Activated CD8-positive, alpha-beta memory T cell treated with anti-CD3 and anti-CD28 coated beads for 1 hour (primary cell): Measurements from ENCODE around the gene BMPR2.
"Not testable (repeated sequence)": the region's sequence is repeated elsewhere in the genome, so short reads cannot be mapped to it uniquely, and the experiment has no call there.

ENCODE experiments used
- DNase-seq, 2 donors: peaks; one replicate each; pipeline ENCODE4 v3.0.0-alpha.2; 2020; ENCODE audit warnings: low read depth in 1 of 2; ENCODE audit errors: extremely low read depth in 1 of 2

Gene BMPR2

DNA sequence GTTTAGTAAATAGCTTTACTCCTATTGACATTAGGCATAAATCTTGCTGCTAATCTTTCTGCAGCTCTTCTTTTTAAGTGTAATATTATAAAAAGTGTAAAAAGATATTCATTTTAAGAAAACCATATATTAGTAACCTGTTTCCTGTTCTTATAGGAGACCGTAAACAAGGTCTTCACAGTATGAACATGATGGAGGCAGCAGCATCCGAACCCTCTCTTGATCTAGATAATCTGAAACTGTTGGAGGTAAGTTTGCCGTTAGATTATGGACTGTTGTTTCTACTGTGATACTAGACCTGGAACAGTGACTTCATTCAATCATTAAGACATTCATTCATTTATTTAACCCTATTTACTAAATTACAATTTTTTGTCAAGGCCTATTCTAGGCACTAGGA, 138.6 kb downstream of the BMPR2 start:
- no peak for DNase-seq

DNA sequence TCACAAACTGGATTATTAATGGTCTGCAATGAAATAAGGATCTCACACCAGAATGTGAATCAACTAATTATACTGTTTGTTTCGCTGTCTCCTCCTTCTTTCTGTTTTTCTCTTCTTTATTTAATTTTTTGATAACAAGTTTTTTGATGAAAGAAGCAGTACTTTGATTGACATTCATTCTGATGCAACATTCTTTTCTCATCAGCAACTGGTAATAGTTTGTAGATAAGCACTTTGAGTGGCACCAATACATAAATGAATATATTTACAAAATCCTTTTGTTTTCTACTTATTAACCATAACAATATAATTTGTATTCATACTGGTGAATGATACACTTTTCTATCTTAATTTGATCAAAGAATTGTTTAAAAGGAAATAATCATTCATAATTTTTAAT, 143.3 kb downstream of the BMPR2 start:
- DNase-seq = no peak

DNA sequence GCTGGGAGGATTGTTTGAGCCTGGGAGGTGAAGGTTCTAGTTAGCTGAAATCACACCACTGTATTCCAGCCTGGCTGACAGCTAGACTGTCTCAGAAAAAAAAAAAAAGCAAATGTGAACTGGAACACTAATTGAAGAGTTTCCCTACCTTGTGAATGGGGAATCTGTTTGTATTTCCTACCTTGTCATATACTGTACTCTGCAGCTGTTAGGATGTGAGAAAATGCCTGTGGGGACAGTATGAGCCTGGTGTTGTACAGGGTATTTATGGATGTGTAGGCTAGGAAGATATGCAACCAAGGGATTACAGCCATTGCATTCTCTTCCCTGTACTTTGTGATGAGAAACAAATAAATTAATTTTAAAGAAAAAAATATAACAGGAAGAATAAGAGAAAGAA, 145.3 kb downstream of the BMPR2 start:
- no peak for DNase-seq

DNA sequence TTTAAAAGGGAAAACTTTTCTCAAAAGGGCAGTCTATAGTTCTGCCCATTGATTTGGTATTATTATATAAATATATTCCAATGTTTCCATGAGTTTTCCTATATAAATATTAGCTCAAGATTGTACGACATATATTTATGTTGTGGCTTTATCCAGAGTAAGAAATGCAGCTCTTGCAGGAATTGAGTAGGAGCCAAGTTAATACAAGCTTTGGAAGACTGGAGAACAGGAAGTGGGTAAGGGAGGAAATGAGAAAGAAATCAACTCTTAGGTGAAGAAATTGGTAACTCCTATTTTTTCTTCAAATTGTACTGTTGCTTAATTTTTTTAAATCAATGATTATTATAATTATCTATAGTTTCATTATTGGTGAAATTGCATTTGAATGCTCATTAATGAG, 153.3 kb downstream of the BMPR2 start:
- DNase-seq = no peak

DNA sequence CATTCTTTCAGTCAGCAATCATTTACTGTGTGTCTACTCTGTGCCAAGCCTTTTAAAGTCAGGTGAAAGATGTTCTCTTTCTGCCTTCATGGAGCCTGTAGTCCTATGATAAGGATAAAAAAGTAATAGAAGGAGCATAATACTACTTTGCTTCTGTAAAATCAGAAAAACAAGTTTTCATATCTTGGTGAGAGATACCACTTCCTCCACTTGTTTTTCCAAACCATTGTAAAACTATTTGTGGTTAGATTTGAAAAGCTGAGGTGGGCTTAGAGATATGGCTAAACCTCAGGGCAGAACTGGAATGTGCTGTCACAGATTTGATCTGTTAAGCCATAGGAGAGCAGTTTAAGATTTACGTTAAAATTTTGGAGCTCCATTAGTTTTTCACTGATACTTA, 153.9 kb downstream of the BMPR2 start:
- DNase-seq = no peak

DNA sequence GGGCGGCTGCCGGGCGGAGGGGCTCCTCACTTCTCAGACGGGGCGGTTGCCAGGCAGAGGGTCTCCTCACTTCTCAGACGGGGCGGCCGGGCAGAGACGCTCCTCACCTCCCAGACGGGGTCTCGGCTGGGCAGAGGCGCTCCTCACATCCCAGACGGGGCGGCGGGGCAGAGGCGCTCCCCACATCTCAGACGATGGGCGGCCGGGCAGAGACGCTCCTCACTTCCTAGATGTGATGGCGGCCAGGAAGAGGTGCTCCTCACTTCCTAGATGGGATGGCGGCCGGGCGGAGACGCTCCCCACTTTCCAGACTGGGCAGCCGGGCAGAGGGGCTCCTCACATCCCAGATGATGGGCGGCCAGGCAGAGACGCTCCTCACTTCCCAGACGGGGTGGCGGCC, 159.2 kb downstream of the BMPR2 start:
- not testable (repeated sequence) for DNase-seq

DNA sequence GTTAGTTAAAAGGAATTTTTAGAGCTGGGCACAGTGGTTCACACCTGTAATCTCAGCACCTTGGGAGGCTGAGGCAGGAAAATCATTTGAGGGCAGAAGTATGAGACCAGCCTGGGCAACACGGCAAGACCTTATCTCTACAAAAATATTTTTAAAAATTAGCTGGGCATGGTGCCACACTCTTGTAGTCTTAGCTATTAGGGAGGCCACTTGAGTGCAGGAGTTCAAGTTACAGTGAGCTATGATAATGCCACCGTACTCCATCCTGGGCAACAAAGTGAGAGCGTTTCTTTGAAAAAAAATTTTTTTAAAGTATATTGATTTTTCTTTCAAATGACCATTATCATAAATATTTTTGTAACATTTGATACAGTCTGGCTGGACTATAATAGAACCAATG, 165.0 kb downstream of the BMPR2 start:
- DNase-seq = no peak

DNA sequence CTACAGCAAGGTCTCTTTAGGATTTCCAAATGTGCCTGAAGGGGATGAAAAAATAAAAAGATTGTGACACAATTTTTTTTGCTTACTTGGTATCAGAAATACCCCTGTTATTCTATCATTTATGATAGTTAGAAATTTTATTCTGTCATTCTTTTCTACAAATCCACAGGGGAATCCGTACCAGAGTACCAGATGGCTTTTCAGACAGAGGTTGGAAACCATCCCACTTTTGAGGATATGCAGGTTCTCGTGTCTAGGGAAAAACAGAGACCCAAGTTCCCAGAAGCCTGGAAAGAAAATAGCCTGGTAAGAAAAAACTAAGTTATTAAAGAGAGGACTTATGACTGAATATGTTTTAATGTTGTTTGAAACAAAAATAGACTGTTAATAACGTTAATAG, 166.0 kb downstream of the BMPR2 start:
- DNase-seq = no peak

DNA sequence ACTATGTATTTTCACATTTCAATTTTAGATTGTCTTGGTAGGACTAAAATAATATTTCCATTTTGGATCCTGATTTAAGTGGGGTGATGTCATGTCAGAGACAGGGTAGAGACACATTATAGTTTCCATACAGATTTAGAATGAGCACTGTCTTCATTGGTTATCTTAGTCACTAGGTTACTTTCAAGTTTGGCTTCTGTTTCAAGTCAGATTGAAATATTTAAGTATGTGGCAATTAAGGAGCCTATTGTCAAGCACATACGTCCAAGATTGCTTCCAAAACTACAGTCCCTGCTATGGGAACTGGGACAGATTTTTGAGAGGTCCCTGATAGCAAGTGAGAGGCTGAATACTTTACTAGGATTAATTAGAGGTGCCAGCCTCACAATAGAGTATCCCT, 169.4 kb downstream of the BMPR2 start:
- DNase-seq = no peak

DNA sequence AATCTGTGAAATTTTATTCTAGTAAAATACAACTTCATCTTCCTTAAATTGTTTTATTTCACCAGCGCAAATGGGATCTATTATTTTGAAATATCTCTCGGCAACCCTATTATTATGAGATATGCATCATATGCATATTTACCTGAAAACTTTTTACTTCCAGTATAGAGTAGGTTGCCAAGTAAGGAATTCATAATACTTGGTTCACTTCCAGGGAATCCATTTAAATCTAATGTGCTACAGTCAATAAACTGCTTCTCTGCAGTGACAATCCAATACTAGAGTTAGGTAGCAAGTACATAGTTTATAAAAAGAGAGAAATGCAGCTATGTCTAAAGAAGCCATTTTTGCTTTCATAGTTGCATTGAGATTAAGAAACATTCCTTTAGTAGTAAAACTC, 169.8 kb downstream of the BMPR2 start:
- DNase-seq = no peak

DNA sequence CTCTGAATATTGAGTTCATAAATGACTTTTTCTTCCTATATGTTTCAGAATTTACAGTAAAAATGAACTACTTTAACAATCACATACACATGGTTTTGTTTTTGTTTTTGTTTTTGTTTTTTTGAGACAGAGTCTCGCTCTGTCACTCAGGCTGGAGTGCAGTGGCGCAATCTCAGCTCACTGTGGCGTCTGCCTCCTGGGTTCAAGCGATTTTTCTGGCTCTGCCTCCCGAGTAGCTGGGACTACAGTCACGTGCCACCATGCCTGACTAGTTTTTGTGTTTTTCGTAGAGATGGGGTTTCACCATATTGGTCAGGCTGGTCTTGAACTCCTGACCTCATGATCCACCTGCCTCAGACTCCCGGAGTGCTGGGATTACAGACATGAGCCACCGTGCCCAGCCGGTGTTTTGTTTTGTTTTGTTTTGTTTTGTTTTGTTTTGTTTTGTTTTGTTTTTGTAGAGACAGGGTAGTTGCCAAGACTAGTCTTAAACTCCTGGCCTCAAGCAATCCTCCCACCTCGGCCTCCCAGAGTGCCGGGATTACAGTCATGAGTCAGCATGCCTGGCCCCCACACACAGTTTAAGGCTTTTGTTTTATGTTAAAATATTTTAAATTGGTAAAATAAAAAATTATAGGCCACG, 170.5 kb downstream of the BMPR2 start:
- not testable (repeated sequence) for DNase-seq

DNA sequence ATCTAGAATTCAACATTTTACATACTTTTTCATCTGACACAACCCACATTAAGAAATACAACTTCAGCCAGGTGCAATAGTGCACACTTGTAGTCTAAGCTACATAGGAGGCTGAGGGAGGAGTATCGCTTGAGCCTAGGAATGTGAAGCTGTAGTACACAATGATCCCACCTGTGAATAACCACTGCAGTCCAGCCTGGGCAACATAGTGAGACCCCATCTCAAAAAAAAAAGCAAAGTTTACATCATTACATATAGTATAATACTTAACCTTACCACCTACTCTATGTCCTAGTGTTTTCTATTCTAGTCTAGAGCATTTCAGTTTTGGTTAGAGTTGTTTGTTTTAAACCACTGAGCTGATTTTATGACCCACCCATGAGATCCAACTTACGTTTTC, 172.1 kb downstream of the BMPR2 start:
- no peak for DNase-seq

DNA sequence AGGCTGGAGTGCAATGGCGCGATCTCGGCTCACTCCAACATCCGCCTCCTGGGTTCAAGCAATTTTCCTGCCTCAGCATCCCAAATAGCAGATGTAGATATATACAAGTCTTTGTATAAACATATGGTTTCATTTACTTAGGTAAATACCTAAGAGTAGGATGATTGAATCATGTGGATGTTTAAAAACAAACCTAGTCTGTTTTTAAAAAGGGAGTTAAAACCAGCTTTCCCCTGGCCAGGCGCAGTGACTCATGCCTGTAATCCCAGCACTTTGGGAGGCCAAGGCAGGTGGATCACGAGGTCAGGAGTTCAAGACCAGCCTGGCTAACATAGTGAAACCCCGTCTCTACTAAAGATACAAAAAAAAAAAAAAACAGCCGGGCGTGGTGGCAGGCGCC, 174.9 kb downstream of the BMPR2 start:
- not testable (repeated sequence) for DNase-seq

DNA sequence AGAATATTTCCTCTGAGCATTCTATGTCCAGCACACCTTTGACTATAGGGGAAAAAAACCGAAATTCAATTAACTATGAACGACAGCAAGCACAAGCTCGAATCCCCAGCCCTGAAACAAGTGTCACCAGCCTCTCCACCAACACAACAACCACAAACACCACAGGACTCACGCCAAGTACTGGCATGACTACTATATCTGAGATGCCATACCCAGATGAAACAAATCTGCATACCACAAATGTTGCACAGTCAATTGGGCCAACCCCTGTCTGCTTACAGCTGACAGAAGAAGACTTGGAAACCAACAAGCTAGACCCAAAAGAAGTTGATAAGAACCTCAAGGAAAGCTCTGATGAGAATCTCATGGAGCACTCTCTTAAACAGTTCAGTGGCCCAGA, 179.2 kb downstream of the BMPR2 start:
- no peak for DNase-seq

DNA sequence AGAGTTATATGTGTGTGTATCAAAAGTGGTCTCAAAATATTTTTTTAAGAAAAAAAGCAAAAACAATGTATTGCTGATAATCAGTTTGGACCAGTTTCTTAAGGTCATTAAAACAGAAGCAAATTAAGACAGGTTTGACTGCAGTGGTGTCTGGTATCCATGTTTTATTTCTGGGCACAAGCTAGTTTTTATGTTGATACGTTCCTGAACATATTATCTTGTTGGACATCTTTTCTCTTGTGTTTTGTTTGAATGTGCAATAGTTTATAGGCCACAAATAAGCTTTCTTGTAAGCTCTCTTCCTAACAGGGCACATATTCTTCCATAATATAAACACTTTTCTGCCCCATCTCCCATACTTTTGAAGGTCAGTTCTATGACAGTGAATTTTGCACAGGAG, 184.1 kb downstream of the BMPR2 start:
- no peak for DNase-seq

DNA sequence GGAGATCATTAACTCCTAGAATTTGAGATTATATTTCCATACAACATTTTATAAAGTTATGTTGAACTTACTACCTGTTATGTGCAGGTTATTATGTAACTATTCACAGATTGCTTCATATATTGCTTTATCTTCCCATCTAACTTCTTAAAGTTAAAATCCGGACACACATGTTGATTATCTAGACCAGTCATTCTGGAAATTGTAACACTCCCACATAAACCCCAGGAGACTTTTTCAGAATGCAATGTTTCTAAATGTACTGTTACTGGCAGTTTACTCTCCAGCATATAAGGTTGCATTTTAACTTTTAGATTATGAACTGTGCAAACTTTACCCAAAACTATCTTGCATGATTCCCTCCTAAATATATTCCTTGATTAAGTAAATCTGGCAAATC, 188.1 kb downstream of the BMPR2 start:
- DNase-seq = no peak

DNA sequence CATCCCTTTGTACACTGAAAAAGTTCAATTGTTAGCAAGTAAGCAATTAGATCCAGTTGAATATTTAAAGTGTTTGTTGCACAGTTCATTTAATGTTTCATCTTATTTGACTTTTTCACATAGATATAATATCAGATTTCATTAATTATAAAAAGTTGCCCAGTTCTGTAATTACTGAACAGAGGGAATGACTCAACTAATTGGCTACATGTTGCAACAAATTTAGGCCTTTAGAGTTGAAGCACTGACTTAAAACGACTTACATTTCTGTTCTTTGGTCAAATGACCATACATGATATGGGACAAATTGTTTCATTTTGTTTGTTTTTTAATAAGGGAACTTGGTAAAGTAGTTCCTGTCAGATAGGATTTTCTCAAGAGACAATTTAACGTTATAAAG, 190.2 kb downstream of the BMPR2 start:
- DNase-seq = no peak

DNA sequence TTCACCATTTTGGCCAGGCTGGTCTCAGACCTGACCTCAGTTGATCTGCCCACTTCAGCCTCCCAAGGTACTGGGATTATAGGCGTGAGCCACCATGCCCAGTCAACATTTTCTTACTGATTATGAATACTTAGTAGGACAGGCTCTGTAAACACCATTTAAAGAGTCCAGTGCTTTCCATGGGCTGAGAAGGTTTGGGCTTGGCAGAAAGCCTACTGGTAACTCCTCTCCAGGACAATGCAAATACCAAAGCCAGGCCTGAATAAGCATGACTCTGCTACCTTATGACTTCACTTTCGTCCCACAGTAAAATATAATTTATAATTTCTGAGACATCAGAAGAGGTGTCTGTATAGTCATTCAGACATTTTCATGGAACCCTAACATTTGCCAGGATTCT, 198.4 kb downstream of the BMPR2 start:
- DNase-seq = no peak

DNA sequence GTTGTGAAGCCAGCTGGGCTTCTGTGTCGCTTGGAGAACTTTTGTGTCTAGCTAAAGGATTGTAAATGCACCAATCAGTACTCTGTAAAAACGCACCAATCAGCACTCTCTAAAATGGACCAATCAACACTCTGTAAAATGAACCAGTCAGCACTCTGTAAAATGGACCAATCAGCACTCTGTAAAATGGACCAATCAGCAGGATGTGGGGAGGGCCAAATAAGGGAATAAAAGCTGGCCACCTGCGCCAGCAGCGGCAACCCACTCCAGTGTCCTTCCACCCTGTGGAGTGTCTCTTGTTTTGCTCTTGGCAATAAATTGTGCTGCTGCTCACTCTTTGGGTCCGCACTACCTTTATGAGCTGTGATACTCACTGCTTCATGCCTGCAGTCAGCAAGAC, 199.1 kb downstream of the BMPR2 start:
- not testable (repeated sequence) for DNase-seq

DNA sequence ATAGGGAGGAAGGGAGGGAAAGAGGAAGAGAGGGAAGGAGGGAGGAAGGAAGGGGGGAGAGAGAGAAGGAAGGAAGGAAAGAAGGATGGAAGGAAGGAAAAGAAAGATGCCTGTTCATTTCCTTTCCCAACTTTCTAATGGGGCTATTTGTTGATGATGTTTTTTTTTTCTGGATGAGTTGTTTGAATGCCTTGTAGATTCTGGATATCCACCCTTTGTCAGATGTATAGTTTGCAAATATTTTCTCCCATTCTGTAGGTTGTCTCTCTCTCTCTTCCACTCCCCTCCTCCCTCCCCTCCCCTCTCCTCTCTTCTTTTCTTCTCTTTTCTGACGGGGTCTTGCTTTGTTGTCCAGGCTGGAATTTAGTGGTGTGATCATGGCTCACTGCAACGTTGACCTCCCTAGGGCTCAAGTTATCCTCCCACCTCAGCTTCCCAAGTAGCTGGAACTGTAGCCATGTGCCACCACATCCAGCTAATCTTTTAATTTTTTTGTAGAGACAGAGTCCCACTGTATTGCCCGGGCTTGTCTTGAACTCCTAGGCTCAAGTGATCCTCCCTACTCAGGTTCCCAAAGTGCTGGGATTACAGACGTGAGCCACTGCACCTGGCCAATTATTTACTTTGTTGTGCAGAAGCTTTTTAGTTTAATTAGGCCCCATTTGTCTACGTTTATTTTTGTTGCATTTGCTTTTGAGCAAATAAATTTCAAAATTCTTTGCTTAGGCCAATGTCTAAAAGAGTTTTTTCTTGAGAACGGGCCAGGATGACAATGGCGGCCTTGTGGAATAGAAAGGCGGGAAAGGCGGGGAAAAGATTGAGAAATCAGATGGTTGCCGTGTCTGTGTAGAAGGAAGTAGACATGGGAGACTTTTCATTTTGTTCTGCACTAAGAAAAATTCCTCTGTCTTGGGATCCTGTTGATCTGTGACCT, 201.4 kb downstream of the BMPR2 start:
- DNase-seq = no peak

DNA sequence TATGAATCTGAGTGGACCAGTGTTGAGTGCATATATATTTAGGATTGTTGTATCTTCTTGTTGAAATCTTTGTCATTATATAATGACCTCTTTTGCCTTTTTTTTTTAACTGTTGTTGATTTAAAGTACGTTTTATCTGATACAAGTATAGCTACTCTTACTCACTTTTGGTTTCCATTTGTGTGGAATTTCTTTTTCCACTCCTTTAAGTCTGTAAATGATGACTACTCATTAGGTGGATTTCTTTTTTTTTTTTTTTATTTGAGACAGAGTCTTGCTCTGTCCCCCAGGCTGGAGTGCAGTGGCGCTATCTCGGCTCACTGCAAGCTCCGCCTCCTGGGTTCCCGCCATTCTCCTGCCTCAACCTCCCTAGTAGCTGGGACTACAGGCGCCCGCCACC, 206.7 kb downstream of the BMPR2 start:
- not testable (repeated sequence) for DNase-seq

DNA sequence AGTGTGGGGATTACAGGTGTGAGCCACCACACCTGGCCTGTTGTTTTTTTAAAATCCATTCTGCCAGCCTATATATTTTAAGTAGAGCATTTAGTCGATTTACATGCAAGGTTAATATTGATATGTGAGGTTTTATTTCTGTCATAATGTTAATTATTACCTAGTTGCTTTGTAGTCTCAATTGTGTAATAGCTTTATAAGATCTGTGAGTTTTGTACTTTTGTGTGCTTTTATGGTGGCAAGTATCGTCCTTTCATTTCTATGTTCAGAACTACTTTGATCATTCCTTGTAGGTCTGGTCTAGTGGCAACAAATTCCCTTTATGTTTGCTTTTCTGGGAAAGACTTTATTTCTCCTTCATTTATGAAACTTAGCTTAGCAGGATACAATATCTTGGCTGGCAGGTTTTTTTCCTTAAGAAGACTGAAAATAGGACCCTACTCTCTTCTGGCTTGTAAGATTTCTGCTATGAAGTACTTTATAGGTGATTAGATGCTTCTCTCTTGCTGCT, 207.6 kb downstream of the BMPR2 start:
- no peak for DNase-seq
